GM23248 (cell line): ENCODE measurements around the gene FAM193A. TPM values are rescaled to one million over a fixed set of nuclear protein-coding genes. Genes with fewer than 3 reads are reported as not detected.
"Not testable (repeated sequence)": the region's sequence is repeated elsewhere in the genome, so short reads cannot be mapped to it uniquely, and the experiment has no call there.

Experiments
- DNase-seq: peaks from one replicate; pipeline ENCODE4 v3.0.0-alpha.2; 2015
- H2AFZ ChIP-seq: fragments of 200-600 bp; sonication (generic); 2 replicates; pipeline ENCODE4 v1.6.1; 2016; ENCODE audit warnings: antibody characterized with exemption
- H3F3A ChIP-seq: fragments of 200-600 bp; sonication (generic); 2 replicates; pipeline ENCODE4 v1.6.1; 2016; ENCODE audit warnings: mild to moderate bottlenecking, antibody characterized with exemption, mixed run types; ENCODE audit not compliant: insufficient read depth
- H3K27ac ChIP-seq: fragments of 200-600 bp; sonication (generic); 2 replicates; pipeline ENCODE4 v1.5.1; 2016; ENCODE audit warnings: mild to moderate bottlenecking
- H3K27me3 ChIP-seq: fragments of 200-600 bp; sonication (generic); replicated peaks from 2 replicates; pipeline ENCODE4 v1.6.1; 2016; ENCODE audit warnings: mild to moderate bottlenecking; ENCODE audit not compliant: insufficient read depth
- H3K36me3 ChIP-seq: fragments of 200-600 bp; sonication (generic); 2 replicates; pipeline ENCODE4 v1.6.1; 2016; ENCODE audit warnings: low read depth, mild to moderate bottlenecking
- H3K4me1 ChIP-seq: fragments of 200-600 bp; sonication (generic); 2 replicates; pipeline ENCODE4 v1.6.1; 2016; ENCODE audit warnings: mild to moderate bottlenecking; ENCODE audit not compliant: insufficient read depth
- H3K4me2 ChIP-seq: fragments of 200-600 bp; sonication (generic); one replicate; pipeline ENCODE4 v1.6.1; 2016; ENCODE audit warnings: mild to moderate bottlenecking; ENCODE audit not compliant: unreplicated experiment
- H3K4me3 ChIP-seq: fragments of 200-600 bp; sonication (generic); 2 replicates; pipeline ENCODE4 v1.5.1; 2016; ENCODE audit warnings: mild to moderate bottlenecking
- H3K79me2 ChIP-seq: fragments of 200-600 bp; sonication (generic); 2 replicates; pipeline ENCODE4 v1.6.1; 2016; ENCODE audit warnings: mild to moderate bottlenecking; ENCODE audit not compliant: insufficient read depth
- H3K9ac ChIP-seq: fragments of 200-600 bp; sonication (generic); 2 replicates; pipeline ENCODE4 v1.6.1; 2016; ENCODE audit warnings: mild to moderate bottlenecking
- H3K9me2 ChIP-seq: fragments of 200-600 bp; sonication (generic); 2 replicates; pipeline ENCODE4 v1.6.1; 2016; ENCODE audit warnings: mixed run types, mild to moderate bottlenecking, moderate library complexity; ENCODE audit not compliant: insufficient read depth
- H3K9me3 ChIP-seq: fragments of 200-600 bp; sonication (generic); one replicate; pipeline ENCODE4 v1.6.1; 2017; ENCODE audit warnings: low read depth
- H4K20me1 ChIP-seq: fragments of 200-600 bp; sonication (generic); 2 replicates; pipeline ENCODE4 v1.6.0; 2016; ENCODE audit not compliant: insufficient read depth
- EZH2 ChIP-seq: fragments of 200-600 bp; sonication (generic); IDR thresholded peaks from 2 replicates; pipeline ENCODE4 v1.6.1; 2018; ENCODE audit warnings: antibody characterized with exemption, mild to moderate bottlenecking; ENCODE audit not compliant: insufficient read depth, poor library complexity, severe bottlenecking
- EZH2phosphoT487 ChIP-seq: fragments of 200-600 bp; sonication (generic); IDR thresholded peaks from 2 replicates; pipeline ENCODE4 v1.6.1; 2018; ENCODE audit warnings: antibody characterized with exemption, moderate library complexity, mild to moderate bottlenecking, low read depth; ENCODE audit not compliant: insufficient read depth
- WGBS, 2 experiments: methylation state at CpG; one replicate each; pipeline ENCODE4 v1.1.6; 2015 to 2017; ENCODE audit warnings: low lambda C conversion rate in 2 of 2, low coverage in 1 of 2; ENCODE audit errors: missing lambda C conversion rate in 2 of 2; 5-methylcytosine and 5-hydroxymethylcytosine counted together
- in situ Hi-C: fragments of 300-500 bp; cut with MboI; formaldehyde crosslinking; loops from 2 replicates; pipeline ENCODE4 v1.15.0; 2020
- polyA plus RNA-seq: library from polyadenylated mRNA; unstranded; fragments of >200 nt; fragmentation: Nextera tagmentation; extraction: Ambion mirVana; gene quantifications from 2 replicates; pipeline ENCODE4 v1.2.1, GENCODE V29; 2016
- total RNA-seq: library from RNA; depleted of rRNA; stranded (reverse); fragments of >200 nt; shearing (Covaris generic); gene quantifications from 2 replicates; pipeline ENCODE4 v1.2.3, GENCODE V29; 2014

The FAM193A gene
- total and polyA plus RNA-seq, 2 experiments from 2014 or later: 5.0 to 19.0 TPM

DNA sequence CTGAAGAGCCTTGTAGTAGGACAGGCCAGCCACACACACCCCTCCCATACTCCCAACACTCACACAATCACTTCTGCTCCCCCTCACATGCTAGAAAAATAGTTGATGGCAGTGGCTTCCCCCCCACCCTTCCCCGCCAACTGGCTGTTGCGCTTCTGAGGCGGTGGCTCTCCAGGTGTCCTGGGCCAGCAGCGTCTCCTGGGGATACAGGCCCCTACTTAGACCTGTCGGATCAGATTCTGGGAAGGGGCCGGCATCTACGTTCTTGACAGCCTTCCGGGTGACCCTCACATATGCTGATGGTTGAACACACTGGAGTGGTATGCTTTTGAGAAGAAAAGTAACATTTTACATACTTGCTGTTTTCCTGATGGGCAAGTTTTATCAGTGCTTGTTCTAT lies 179.8 kb downstream of the FAM193A start:
- H3K79me2 ChIP-seq: peaks cover 32% of the 10 kb centered on the region
- in situ Hi-C loops: no loop called here

DNA sequence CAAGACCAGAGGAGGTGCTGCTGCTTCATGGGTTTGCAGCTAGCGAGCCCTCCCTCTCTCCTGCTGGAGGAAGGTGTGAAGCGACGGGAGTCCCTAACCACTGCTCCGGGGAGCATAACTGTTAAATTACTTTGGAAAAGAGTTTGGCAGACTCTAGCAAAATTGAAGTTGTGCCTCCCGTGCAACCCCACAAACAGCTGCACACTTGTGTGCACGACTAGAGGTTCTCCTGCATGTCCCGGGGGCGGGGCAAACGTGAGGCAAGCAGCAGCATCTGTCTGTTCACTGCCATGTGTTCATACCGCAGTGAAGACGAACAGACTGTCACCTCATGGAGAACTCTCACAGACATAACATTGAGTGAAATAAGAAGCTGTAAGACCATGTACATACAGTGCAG lies 185.1 kb downstream of the FAM193A start:
- no peaks in the 10 kb centered on the region for H3K4me1 ChIP-seq
- in situ Hi-C loops: no loop called here
- H3K4me3 ChIP-seq: no peak overlapping the region
- no peak overlapping the region for H3K9ac ChIP-seq
- no peaks in the 10 kb centered on the region; the same call in 1 of the 2 replicates for H3F3A ChIP-seq
- H3K9me3 ChIP-seq: no peaks in the 10 kb centered on the region
- no peak for DNase-seq
- peaks cover 17% of the 10 kb centered on the region for H3K36me3 ChIP-seq
- H3K27me3 ChIP-seq: no peaks in the 10 kb centered on the region
- WGBS, 2 experiments: 66 to 67% methylated on average over 11 of the region's 11 CpGs
- H3K27ac ChIP-seq: no peak overlapping the region
- H3K9me2 ChIP-seq: no peaks in the 10 kb centered on the region
- no peaks in the 10 kb centered on the region for H4K20me1 ChIP-seq
- H3K79me2 ChIP-seq: no peaks in the 10 kb centered on the region
- no peak overlapping the region for H2AFZ ChIP-seq
- TF ChIP-seq EZH2phosphoT487 (no peak), EZH2 (no peak)
- H3K4me2 ChIP-seq: no peak overlapping the region

More for the DNA sequence above, 179.8 kb downstream of the FAM193A start:
- no peaks in the 10 kb centered on the region for H3K9me2 ChIP-seq
- no peak overlapping the region for H3K4me2 ChIP-seq
- 95% methylated on average over 8 of the region's 8 CpGs for whole genome bisulfite sequencing, 2 experiments
- H3K36me3 ChIP-seq: peaks cover 19% of the 10 kb centered on the region
- H3F3A ChIP-seq: peaks cover 13% of the 10 kb centered on the region
- DNase-seq: no peak
- no peak overlapping the region for H3K9ac ChIP-seq
- H3K4me3 ChIP-seq: no peak overlapping the region
- H3K9me3 ChIP-seq: no peaks in the 10 kb centered on the region
- no peak for TF ChIP-seq EZH2phosphoT487
- no peak for TF ChIP-seq EZH2
- no peaks in the 10 kb centered on the region for H4K20me1 ChIP-seq
- peaks cover 15% of the 10 kb centered on the region; the same call in 1 of the 2 replicates for H3K4me1 ChIP-seq
- no peaks in the 10 kb centered on the region for H3K27me3 ChIP-seq
- no peak overlapping the region for H3K27ac ChIP-seq
- no peak overlapping the region for H2AFZ ChIP-seq

DNA sequence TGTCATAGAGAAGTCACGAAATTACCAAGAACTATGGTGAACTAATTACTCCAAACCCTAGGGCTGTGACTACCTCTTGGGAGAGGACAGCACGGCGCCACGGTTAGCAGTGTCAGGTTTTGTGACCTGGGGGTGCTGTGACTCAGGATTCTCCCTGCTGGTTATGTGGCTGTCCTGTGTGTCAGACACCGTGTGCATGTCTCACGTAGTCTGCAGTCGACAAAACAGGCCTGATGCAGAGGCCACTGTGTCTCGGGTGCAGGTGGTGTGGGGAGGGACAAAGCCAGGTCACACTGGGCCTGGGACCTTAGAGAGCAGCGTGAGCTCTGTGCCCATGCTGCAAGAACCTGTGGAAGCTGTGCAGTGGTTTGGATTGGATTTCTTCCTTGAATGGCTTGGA lies 185.6 kb downstream of the FAM193A start:
- no peak for TF ChIP-seq EZH2phosphoT487
- Histone ChIP-seq H3K79me2 (no peaks in the 10 kb centered on the region), H3K4me3 (no peak overlapping the region), H4K20me1 (no peaks in the 10 kb centered on the region), H3K27me3 (no peaks in the 10 kb centered on the region), H3K9me3 (no peaks in the 10 kb centered on the region), H3F3A (no peaks in the 10 kb centered on the region; the same call in 1 of the 2 replicates), H3K4me1 (no peaks in the 10 kb centered on the region), H2AFZ (no peak overlapping the region), H3K36me3 (peaks cover 17% of the 10 kb centered on the region), H3K9ac (no peak overlapping the region), H3K4me2 (no peak overlapping the region), H3K9me2 (no peaks in the 10 kb centered on the region), H3K27ac (no peak overlapping the region)
- WGBS, 2 experiments: 95 to 96% methylated on average over 9 of the region's 9 CpGs
- no peak for DNase-seq
- in situ Hi-C loops: no loop called here

DNA sequence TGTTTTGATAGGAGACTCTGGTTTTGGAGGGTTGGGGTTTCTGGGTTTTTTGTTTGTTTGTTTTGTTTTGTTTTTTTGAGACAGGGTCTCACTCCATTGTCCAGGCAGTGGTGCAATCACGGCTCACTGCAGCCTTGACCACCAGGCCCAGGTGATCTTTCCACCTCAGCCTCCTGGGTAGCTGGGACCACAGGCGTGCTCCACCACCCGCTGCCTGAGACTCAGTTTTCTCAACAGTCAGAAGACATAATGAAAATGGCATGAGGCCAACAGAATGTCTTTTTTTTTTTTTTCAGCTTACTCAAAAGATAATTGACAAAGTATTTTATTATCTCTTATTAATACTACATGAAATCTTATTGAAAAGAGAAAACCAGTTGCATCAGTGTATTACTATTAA lies 187.3 kb downstream of the FAM193A start:
- H3K27ac ChIP-seq: no peak overlapping the region
- peaks cover 16% of the 10 kb centered on the region for H3K36me3 ChIP-seq
- no peaks in the 10 kb centered on the region for H3K4me1 ChIP-seq
- no peak overlapping the region for H3K4me3 ChIP-seq
- H3K9me3 ChIP-seq: no peaks in the 10 kb centered on the region
- no peak overlapping the region for H3K9ac ChIP-seq
- 87 to 90% methylated on average over 3 of the region's 3 CpGs for WGBS, 2 experiments
- TF ChIP-seq EZH2: no peak
- TF ChIP-seq EZH2phosphoT487: no peak
- no peak overlapping the region for H3K4me2 ChIP-seq
- in situ Hi-C loops: no loop called here
- H3K27me3 ChIP-seq: no peaks in the 10 kb centered on the region
- H4K20me1 ChIP-seq: no peaks in the 10 kb centered on the region
- no peaks in the 10 kb centered on the region; the same call in 1 of the 2 replicates for H3F3A ChIP-seq
- DNase-seq: no peak
- no peaks in the 10 kb centered on the region for H3K79me2 ChIP-seq
- H2AFZ ChIP-seq: no peak overlapping the region
- no peaks in the 10 kb centered on the region for H3K9me2 ChIP-seq

DNA sequence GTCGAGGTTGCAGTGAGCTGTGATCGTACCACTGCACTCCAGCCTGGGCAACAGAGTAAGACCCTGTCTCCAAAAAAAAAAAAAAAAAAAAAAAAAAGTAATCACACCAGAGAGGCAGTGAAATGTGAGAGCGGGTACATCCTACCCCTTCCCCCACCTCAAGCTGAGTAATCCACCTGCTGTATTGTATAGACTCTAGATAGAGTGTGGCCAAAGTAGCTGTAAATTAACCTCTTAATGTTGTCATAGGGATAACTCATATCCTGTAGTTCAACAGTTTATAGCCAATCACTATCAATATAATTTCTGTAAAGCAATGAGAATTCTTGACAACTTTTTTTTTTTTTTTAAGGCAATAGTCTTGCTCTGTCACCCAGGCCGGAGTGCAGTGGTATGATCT lies 188.9 kb downstream of the FAM193A start:
- peaks cover 5% of the 10 kb centered on the region; the same call in 1 of the 2 replicates for H3K36me3 ChIP-seq
- no peak overlapping the region for H3K4me3 ChIP-seq
- no peaks in the 10 kb centered on the region for H4K20me1 ChIP-seq
- H3K79me2 ChIP-seq: no peaks in the 10 kb centered on the region
- no peaks in the 10 kb centered on the region for H3K9me3 ChIP-seq
- DNase-seq: no peak
- WGBS, 2 experiments: 99% methylated on average over 4 of the region's 4 CpGs
- H3K4me1 ChIP-seq: no peaks in the 10 kb centered on the region
- in situ Hi-C loops: no loop called here
- no peak overlapping the region for H3K4me2 ChIP-seq
- H2AFZ ChIP-seq: no peak overlapping the region
- no peaks in the 10 kb centered on the region for H3K27me3 ChIP-seq
- no peak overlapping the region for H3K27ac ChIP-seq
- no peak overlapping the region for H3K9ac ChIP-seq
- no peaks in the 10 kb centered on the region; the same call in 1 of the 2 replicates for H3F3A ChIP-seq
- H3K9me2 ChIP-seq: no peaks in the 10 kb centered on the region
- no peak for TF ChIP-seq EZH2
- no peak for TF ChIP-seq EZH2phosphoT487

DNA sequence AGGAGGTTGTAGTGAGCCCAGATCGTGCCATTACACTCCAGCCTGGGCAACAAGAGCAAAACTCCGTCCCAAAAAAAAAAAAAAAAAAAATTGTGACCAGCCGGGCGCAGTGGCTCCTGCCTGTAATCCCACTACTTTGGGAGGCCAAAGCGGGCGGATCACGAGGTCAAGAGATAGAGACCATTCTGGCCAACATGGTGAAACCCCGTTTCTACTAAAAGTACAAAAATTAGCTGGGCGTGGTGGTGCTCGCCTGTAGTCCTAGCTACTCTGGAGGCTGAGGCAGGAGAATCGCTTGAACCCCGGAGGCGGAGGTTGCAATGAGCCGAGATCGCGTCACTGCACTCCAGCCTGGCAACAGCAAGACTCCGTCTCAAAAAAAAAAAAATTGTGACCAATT lies 190.4 kb downstream of the FAM193A start:
- 93 to 94% methylated on average over 17 of the region's 17 CpGs for WGBS, 2 experiments
- H2AFZ ChIP-seq, H3K9me3 ChIP-seq, H4K20me1 ChIP-seq, H3K9me2 ChIP-seq, H3K27me3 ChIP-seq, H3K79me2 ChIP-seq, H3K9ac ChIP-seq, H3K4me3 ChIP-seq, H3F3A ChIP-seq, DNase-seq, H3K27ac ChIP-seq, H3K4me2 ChIP-seq, H3K4me1 ChIP-seq, in situ Hi-C loops, H3K36me3 ChIP-seq: not testable (repeated sequence)
